Measurements from ENCODE around the gene EPHA5. TPM values are rescaled to one million over a fixed set of nuclear protein-coding genes. Genes with fewer than 3 reads are reported as not detected.

EPHA5 gene
- total RNA-seq, 4 donors from 2014 or later = 0.23 to 0.58 (median 0.37) TPM

DNA sequence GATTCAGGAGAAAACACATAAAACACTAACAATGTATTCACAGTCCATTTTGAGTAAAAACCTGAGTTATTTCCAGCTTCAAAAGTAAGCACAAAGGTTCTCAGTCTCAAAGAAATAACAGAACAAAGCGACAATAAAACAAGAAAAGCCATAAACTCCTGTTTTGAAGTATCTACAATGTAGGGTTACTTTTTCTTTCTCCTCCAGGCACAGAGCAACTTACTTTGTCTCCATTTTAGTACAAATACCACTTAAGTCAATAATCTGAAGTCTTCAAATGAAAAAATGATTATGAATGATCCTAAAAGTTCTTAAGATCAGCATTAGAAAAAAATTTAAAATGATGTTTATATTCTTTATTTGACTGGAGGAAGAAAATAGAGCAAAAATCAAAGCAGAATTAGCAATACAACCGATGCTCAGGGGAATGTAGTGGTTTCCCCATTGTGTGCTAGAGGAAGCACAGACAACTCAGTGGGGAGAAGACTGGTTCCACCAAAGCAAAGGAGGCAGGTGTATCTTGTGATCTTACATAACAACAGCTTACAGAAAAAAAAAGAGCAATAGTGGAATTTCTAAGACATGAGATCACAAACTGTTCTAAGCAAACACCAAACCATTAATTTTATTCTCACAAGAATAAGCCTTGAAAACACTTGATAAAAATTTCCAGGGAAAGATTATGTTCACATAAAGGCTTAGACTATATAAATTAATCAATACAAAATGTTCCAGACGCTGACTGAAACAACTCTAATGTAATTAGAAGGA lies 35.1 kb downstream of the EPHA5 start:
- Histone ChIP-seq H3K9me3 (no peaks in the 10 kb centered on the region), H3K4me3 (no peak overlapping the region), H3K27me3 (no peaks in the 10 kb centered on the region), H3K27ac (replicated peaks in 1 of 4) (no peak overlapping the region), H3K4me1 (no peaks in the 10 kb centered on the region), H3K36me3 (no peaks in the 10 kb centered on the region)
- intact Hi-C loops (cut with DNase I) = no loop called here
- no peak for TF ChIP-seq POLR2AphosphoS5 (IDR thresholded peaks at IDR 0.05)
- TF ChIP-seq, protein P1, sequence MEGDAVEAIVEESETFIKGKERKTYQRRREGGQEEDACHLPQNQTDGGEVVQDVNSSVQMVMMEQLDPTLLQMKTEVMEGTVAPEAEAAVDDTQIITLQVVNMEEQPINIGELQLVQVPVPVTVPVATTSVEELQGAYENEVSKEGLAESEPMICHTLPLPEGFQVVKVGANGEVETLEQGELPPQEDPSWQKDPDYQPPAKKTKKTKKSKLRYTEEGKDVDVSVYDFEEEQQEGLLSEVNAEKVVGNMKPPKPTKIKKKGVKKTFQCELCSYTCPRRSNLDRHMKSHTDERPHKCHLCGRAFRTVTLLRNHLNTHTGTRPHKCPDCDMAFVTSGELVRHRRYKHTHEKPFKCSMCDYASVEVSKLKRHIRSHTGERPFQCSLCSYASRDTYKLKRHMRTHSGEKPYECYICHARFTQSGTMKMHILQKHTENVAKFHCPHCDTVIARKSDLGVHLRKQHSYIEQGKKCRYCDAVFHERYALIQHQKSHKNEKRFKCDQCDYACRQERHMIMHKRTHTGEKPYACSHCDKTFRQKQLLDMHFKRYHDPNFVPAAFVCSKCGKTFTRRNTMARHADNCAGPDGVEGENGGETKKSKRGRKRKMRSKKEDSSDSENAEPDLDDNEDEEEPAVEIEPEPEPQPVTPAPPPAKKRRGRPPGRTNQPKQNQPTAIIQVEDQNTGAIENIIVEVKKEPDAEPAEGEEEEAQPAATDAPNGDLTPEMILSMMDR (IDR thresholded peaks at IDR 0.05) = no peak
- TF ChIP-seq EP300 (IDR thresholded peaks at IDR 0.05) = no peak
- no peak for TF ChIP-seq POLR2A (IDR thresholded peaks at IDR 0.05; ENCODE audit: low read depth)
- DNase-seq (ENCODE audit: extremely low spot score) = no peak
- 43% methylated on average over 3 of the region's 3 CpGs for WGBS

DNA sequence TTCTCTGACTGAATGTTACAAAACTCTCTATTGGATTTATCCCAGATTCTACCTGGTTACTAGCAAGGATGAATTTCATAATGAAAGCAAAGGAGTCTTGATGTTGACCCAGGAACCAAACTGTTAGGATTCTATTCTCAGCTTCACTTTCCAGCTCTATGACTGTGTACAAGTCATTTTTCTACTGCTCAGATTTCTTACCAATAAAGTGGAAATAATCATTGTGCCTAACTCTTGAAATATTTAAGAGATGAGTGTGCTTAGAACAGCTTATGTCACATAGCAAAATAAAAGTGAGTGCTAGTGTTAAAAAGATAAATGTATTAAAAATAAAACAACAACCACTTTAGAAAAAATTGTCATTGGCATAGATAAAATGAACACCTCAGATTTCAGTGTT lies 45.6 kb downstream of the EPHA5 start:
- no peak for TF ChIP-seq POLR2AphosphoS5 (IDR thresholded peaks at IDR 0.05)
- TF ChIP-seq, protein P1 (IDR thresholded peaks at IDR 0.05) = no peak
- TF ChIP-seq POLR2A (IDR thresholded peaks at IDR 0.05; ENCODE audit: low read depth) = no peak
- TF ChIP-seq EP300 (IDR thresholded peaks at IDR 0.05) = no peak
- no peak for DNase-seq (ENCODE audit: extremely low spot score)
- H3K27ac ChIP-seq (replicated peaks in 1 of 4) = no peak overlapping the region
- no peak overlapping the region for H3K4me3 ChIP-seq
- intact Hi-C loops (cut with DNase I) = no loop called here
- no peaks in the 10 kb centered on the region for H3K4me1 ChIP-seq
- no peaks in the 10 kb centered on the region for H3K36me3 ChIP-seq
- no peaks in the 10 kb centered on the region for H3K9me3 ChIP-seq
- no peaks in the 10 kb centered on the region for H3K27me3 ChIP-seq

DNA sequence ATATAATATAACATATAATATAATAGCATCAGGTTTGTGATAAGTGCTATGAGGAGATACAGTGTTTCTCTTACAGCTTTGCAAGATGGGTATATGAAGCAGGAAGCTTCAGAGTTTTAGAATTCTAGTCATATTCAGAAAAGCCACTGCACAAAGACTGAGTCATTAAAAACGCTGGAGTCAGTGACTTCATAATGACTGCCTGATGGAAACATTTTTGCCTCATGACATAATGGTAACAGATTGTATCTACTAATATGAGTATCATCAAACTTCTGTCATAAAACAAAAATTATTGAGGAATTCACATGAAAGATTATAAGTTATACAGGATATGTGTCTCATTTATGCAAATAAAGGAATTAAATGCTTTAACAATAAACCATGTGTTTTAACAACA lies 46.8 kb downstream of the EPHA5 start:
- DNase-seq (ENCODE audit: extremely low spot score) = no peak
- intact Hi-C loops (cut with DNase I) = no loop called here
- Histone ChIP-seq H3K27me3 (no peaks in the 10 kb centered on the region), H3K4me1 (no peaks in the 10 kb centered on the region), H3K4me3 (no peak overlapping the region), H3K9me3 (no peaks in the 10 kb centered on the region), H3K36me3 (no peaks in the 10 kb centered on the region), H3K27ac (replicated peaks in 1 of 4) (no peak overlapping the region)
- 31% methylated on average over 1 of the region's 1 CpG for WGBS
- TF ChIP-seq, protein P1 (IDR thresholded peaks at IDR 0.05) = no peak
- no peak for TF ChIP-seq EP300 (IDR thresholded peaks at IDR 0.05)
- no peak for TF ChIP-seq POLR2AphosphoS5 (IDR thresholded peaks at IDR 0.05)
- TF ChIP-seq POLR2A (IDR thresholded peaks at IDR 0.05; ENCODE audit: low read depth) = no peak

DNA sequence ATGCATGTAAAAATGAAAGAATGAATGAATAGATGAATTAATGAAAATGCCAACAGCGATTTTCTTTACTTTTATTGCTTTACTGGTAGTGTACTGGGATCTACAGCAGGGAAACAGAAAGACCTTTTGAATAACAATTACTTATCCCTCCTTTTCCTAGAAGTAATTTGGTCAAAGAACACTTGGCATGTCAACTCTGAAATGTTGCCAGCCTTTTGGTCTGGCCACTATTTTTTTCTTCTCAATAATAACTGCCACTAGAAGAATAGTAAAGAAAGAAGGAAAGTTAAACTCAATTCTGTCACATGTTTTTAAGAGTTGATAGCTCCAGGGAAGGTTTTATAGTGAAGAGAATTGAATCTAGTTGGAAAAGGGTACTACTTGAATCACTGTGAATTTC lies 52.9 kb downstream of the EPHA5 start:
- Histone ChIP-seq H3K27me3 (no peaks in the 10 kb centered on the region), H3K27ac (replicated peaks in 1 of 4) (no peak overlapping the region), H3K4me3 (no peak overlapping the region), H3K36me3 (no peaks in the 10 kb centered on the region), H3K4me1 (no peaks in the 10 kb centered on the region), H3K9me3 (no peaks in the 10 kb centered on the region)
- DNase-seq (ENCODE audit: extremely low spot score) = no peak
- TF ChIP-seq EP300 (IDR thresholded peaks at IDR 0.05) (no peak), POLR2AphosphoS5 (IDR thresholded peaks at IDR 0.05) (no peak), POLR2A (IDR thresholded peaks at IDR 0.05; ENCODE audit: low read depth) (no peak)
- TF ChIP-seq, protein P1 (IDR thresholded peaks at IDR 0.05) = no peak
- WGBS = 68% methylated on average over 1 of the region's 1 CpG
- intact Hi-C loops (cut with DNase I) = no loop called here

DNA sequence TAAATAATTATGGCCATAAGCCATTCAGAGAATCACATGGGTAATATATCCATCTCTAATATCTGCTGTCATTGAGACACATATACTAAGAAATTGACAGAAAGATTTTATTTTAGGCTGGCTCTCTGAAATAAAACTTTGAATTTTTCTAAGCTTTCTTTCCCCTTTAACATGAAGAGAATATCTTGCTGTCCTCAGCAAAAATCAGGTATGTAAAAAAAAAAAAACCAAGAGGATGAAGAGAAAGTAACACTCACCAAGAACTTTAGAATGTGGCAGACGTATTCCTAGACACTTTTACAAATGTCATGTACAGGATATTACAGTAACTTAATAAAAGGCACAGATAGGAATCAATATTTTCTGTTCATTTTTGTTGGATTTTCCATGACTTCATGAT lies 65.8 kb downstream of the EPHA5 start:
- Histone ChIP-seq H3K9me3 (no peaks in the 10 kb centered on the region), H3K27me3 (no peaks in the 10 kb centered on the region), H3K4me1 (no peaks in the 10 kb centered on the region), H3K36me3 (no peaks in the 10 kb centered on the region), H3K4me3 (no peak overlapping the region), H3K27ac (replicated peaks in 1 of 4) (no peak overlapping the region)
- no peak for DNase-seq (ENCODE audit: extremely low spot score)
- intact Hi-C loops (cut with DNase I) = no loop called here
- TF ChIP-seq POLR2A (IDR thresholded peaks at IDR 0.05; ENCODE audit: low read depth) = no peak
- no peak for TF ChIP-seq POLR2AphosphoS5 (IDR thresholded peaks at IDR 0.05)
- TF ChIP-seq EP300 (IDR thresholded peaks at IDR 0.05) = no peak
- TF ChIP-seq, protein P1 (IDR thresholded peaks at IDR 0.05) = no peak
- 76% methylated on average over 1 of the region's 1 CpG for WGBS
